Measurements from ENCODE around the gene SLC36A1. TPM values are rescaled to one million over a fixed set of nuclear protein-coding genes. Genes with fewer than 3 reads are reported as not detected.

The SLC36A1 gene
- total RNA-seq, 2 donors from 2014 or later: 7.7 to 37.7 TPM

DNA sequence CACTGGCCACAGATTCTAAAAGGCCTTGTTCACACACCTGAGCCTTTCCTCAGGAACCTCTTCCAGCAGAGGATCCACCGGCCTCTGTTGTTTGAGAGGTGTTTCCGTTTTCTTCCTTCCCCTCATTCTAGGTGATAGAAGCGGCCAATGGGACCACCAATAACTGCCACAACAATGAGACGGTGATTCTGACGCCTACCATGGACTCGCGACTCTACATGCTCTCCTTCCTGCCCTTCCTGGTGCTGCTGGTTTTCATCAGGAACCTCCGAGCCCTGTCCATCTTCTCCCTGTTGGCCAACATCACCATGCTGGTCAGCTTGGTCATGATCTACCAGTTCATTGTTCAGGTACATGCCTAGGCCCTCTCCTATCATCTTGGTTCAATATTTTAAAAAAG is 20.2 kb downstream of the SLC36A1 start:
- 93% methylated on average over 8 of the region's 8 CpGs for WGBS
- Histone ChIP-seq H3K27ac (no peak overlapping the region), H3K4me1 (replicated peaks) (no peaks in the 10 kb centered on the region)

DNA sequence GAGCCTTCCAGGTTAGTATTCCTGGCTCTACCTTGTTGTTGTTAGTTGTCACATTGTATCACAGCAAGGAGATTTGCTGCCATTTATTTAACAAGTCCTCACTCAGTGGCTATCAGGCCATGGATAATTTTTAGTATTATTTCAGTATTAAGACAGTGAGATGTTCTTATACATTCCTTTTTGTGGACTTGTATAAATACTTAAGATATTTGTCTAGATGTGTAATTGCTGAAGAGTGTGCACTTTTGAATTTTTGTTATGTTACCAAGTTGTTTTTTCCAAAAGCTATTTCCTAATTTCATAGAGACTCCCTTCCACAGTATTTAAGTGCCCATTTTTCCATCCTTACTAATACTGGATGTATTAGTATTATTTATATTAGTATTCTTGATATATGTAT is 22.0 kb downstream of the SLC36A1 start:
- intact Hi-C loops (cut with DNase I): no loop called here

More for the DNA sequence above, 20.2 kb downstream of the SLC36A1 start:
- no peaks in the 10 kb centered on the region for H3K27me3 ChIP-seq (replicated peaks; ENCODE audit: insufficient read depth)
- DNase-seq (ENCODE audit: low spot score): no peak
- no peaks in the 10 kb centered on the region for H3K9me3 ChIP-seq
- no peaks in the 10 kb centered on the region for H3K36me3 ChIP-seq
- no peak overlapping the region for H3K4me3 ChIP-seq
- TF ChIP-seq POLR2A (IDR thresholded peaks at IDR 0.05) (no peak), POLR2AphosphoS5 (IDR thresholded peaks at IDR 0.05) (no peak)
- TF ChIP-seq, protein P1, sequence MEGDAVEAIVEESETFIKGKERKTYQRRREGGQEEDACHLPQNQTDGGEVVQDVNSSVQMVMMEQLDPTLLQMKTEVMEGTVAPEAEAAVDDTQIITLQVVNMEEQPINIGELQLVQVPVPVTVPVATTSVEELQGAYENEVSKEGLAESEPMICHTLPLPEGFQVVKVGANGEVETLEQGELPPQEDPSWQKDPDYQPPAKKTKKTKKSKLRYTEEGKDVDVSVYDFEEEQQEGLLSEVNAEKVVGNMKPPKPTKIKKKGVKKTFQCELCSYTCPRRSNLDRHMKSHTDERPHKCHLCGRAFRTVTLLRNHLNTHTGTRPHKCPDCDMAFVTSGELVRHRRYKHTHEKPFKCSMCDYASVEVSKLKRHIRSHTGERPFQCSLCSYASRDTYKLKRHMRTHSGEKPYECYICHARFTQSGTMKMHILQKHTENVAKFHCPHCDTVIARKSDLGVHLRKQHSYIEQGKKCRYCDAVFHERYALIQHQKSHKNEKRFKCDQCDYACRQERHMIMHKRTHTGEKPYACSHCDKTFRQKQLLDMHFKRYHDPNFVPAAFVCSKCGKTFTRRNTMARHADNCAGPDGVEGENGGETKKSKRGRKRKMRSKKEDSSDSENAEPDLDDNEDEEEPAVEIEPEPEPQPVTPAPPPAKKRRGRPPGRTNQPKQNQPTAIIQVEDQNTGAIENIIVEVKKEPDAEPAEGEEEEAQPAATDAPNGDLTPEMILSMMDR (IDR thresholded peaks at IDR 0.05): no peak
- intact Hi-C loops (cut with DNase I): no loop called here

DNA sequence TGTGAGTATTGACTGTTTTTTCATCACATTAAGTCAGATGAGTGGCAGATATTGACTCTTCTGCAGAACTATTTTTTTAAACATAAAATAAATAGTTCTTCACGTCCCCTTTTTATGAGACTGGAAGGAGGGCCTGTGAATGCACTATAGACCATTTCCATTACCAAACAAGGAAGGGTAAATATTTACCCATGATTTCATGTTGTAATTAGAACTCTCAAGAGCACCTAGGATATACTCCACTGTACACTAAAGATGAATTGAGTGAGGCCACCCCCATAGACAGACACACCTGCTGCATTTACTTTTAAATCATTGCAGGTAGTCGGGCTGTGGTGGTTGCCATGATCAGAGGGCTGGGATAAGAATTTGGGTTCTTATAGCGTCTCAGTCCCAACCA is 22.6 kb downstream of the SLC36A1 start:
- Histone ChIP-seq H3K27me3 (replicated peaks; ENCODE audit: insufficient read depth) (no peaks in the 10 kb centered on the region), H3K27ac (no peak overlapping the region), H3K4me3 (no peak overlapping the region), H3K9me3 (no peaks in the 10 kb centered on the region), H3K36me3 (no peaks in the 10 kb centered on the region), H3K4me1 (replicated peaks) (no peaks in the 10 kb centered on the region)
- TF ChIP-seq POLR2AphosphoS5 (IDR thresholded peaks at IDR 0.05) (no peak), POLR2A (IDR thresholded peaks at IDR 0.05) (no peak)
- TF ChIP-seq, protein P1 (IDR thresholded peaks at IDR 0.05): no peak
- WGBS: 50% methylated on average over 3 of the region's 3 CpGs
- no peak for DNase-seq (ENCODE audit: low spot score)
- intact Hi-C loops (cut with DNase I): no loop called here

More for the DNA sequence above, 22.0 kb downstream of the SLC36A1 start:
- TF ChIP-seq, protein P1 (IDR thresholded peaks at IDR 0.05): no peak
- TF ChIP-seq POLR2AphosphoS5 (IDR thresholded peaks at IDR 0.05) (no peak), POLR2A (IDR thresholded peaks at IDR 0.05) (no peak)
- DNase-seq (ENCODE audit: low spot score): no peak
- Histone ChIP-seq H3K27me3 (replicated peaks; ENCODE audit: insufficient read depth) (no peaks in the 10 kb centered on the region), H3K9me3 (no peaks in the 10 kb centered on the region), H3K36me3 (no peaks in the 10 kb centered on the region), H3K4me3 (no peak overlapping the region), H3K4me1 (replicated peaks) (no peaks in the 10 kb centered on the region), H3K27ac (no peak overlapping the region)

DNA sequence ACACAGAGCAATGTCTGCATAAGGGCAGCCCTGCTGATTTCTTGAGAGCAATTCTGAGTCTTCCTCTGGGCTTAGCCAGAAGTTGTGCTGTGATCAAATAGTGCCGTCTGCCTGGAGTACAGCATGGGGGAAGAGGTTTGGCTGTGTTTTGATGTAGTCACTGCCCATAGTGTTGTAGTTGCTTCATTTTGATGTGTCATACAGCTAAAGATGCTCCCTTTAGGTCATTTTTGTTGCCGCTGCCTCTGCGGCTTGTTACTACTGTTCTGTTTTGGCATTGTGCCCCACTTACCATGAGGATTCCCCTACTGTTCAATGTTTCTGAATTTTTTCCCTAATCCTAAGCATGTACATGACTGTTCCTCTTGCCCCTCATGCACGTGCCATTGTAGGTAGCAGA is 23.0 kb downstream of the SLC36A1 start:
- no peak overlapping the region for H3K27ac ChIP-seq
- no peaks in the 10 kb centered on the region for H3K9me3 ChIP-seq
- TF ChIP-seq, protein P1 (IDR thresholded peaks at IDR 0.05): no peak
- TF ChIP-seq POLR2AphosphoS5 (IDR thresholded peaks at IDR 0.05) (no peak), POLR2A (IDR thresholded peaks at IDR 0.05) (no peak)
- no peaks in the 10 kb centered on the region for H3K36me3 ChIP-seq
- no peaks in the 10 kb centered on the region for H3K4me1 ChIP-seq (replicated peaks)
- intact Hi-C loops (cut with DNase I): no loop called here
- WGBS: 79% methylated on average over 4 of the region's 4 CpGs
- no peak overlapping the region for H3K4me3 ChIP-seq
- DNase-seq (ENCODE audit: low spot score): no peak
- no peaks in the 10 kb centered on the region for H3K27me3 ChIP-seq (replicated peaks; ENCODE audit: insufficient read depth)

DNA sequence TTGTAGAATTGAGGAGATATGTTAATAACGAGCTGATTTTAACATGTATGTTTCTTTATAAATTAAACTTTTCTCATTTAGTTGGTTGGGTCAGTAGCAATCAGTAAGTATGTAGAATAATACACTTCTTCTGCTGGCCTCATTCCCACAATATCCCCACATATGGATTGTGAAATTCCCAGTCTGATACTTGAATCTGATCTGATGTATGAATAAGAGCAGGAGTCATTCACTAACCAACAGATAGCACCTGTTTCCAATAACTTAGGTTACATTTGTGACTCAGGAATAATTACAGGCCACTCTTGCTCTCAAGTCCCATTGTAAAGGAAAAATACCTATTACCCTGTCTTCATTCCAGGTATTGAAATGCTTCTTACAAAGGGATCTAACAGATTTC is 23.9 kb downstream of the SLC36A1 start:
- intact Hi-C loops (cut with DNase I): no loop called here
- no peaks in the 10 kb centered on the region for H3K9me3 ChIP-seq
- no peaks in the 10 kb centered on the region for H3K36me3 ChIP-seq
- H3K27ac ChIP-seq: no peak overlapping the region
- 98% methylated on average over 1 of the region's 1 CpG for WGBS
- DNase-seq (ENCODE audit: low spot score): no peak
- H3K4me3 ChIP-seq: no peak overlapping the region
- no peaks in the 10 kb centered on the region for H3K4me1 ChIP-seq (replicated peaks)
- no peaks in the 10 kb centered on the region for H3K27me3 ChIP-seq (replicated peaks; ENCODE audit: insufficient read depth)
- TF ChIP-seq POLR2A (IDR thresholded peaks at IDR 0.05) (no peak), POLR2AphosphoS5 (IDR thresholded peaks at IDR 0.05) (no peak)
- TF ChIP-seq, protein P1 (IDR thresholded peaks at IDR 0.05): no peak
